Measurements from ENCODE around the gene TBRG4.
A peak's percentile ranks its signal among the peaks of the same experiment; 100 is the strongest.

The TBRG4 gene

GRCh38 chr7:45136106-45137060 is 24.9 kb upstream of the TBRG4 start:
- Histone ChIP-seq H3K4me2 (ENCODE audit: insufficient read depth, low read length) (no peak overlapping the region), H3K27ac (ENCODE audit: low read length) (no peak overlapping the region), H3K9ac (ENCODE audit: low read depth, low read length) (no peak overlapping the region), H3K27me3 (ENCODE audit: insufficient read depth, low read length, poor library complexity) (no peaks in the 10 kb centered on the region), H3K79me2 (ENCODE audit: insufficient read depth, low read length) (no peaks in the 10 kb centered on the region), H4K20me1 (ENCODE audit: insufficient read depth, low read length) (no peaks in the 10 kb centered on the region), H3K4me1 (ENCODE audit: insufficient read depth, low read length) (peaks cover 2% of the 10 kb centered on the region; the same call in 1 of the 2 replicates), H3K9me3 (ENCODE audit: insufficient read depth, low read length, severe bottlenecking) (no peaks in the 10 kb centered on the region), H3K4me3 (ENCODE audit: low read depth in 1 of 2, low read length in 2 of 2) (no peak overlapping the region), H3K36me3 (ENCODE audit: insufficient read depth, low read length) (no peaks in the 10 kb centered on the region), H2AFZ (ENCODE audit: low read depth, low read length) (peak overlapping the region; percentile 3; the same call in 1 of the 2 replicates)
- ATAC-seq (ENCODE audit: insufficient read depth, low read depth), result peak; percentile 95
- DNase-seq, result peak; percentile 69
- TF ChIP-seq CTCF (IDR thresholded peaks at IDR 0.05; ENCODE audit: borderline replicate concordance, extremely low read depth, low read length, poor library complexity, severe bottlenecking) (peak; percentile 97), EZH2 (IDR thresholded peaks at IDR 0.05; ENCODE audit: borderline replicate concordance, low read depth, low read length, severe bottlenecking) (no peak)

- H4K20me1 ChIP-seq (ENCODE audit: insufficient read depth, low read length), result no peaks in the 10 kb centered on the region
- no peaks in the 10 kb centered on the region for H3K9me3 ChIP-seq (ENCODE audit: insufficient read depth, low read length, severe bottlenecking)
- ATAC-seq (ENCODE audit: insufficient read depth, low read depth) (no peak), DNase-seq (no peak)
- H3K4me1 ChIP-seq (ENCODE audit: insufficient read depth, low read length), result peaks cover 2% of the 10 kb centered on the region; the same call in 1 of the 2 replicates
- no peak overlapping the region for H3K4me2 ChIP-seq (ENCODE audit: insufficient read depth, low read length)
- no peak for TF ChIP-seq CTCF (IDR thresholded peaks at IDR 0.05; ENCODE audit: borderline replicate concordance, extremely low read depth, low read length, poor library complexity, severe bottlenecking)
- TF ChIP-seq EZH2 (IDR thresholded peaks at IDR 0.05; ENCODE audit: borderline replicate concordance, low read depth, low read length, severe bottlenecking), result no peak
- H3K27ac ChIP-seq (ENCODE audit: low read length), result no peak overlapping the region
- H3K9ac ChIP-seq (ENCODE audit: low read depth, low read length), result no peak overlapping the region
- no peak overlapping the region for H2AFZ ChIP-seq (ENCODE audit: low read depth, low read length)
- H3K36me3 ChIP-seq (ENCODE audit: insufficient read depth, low read length), result no peaks in the 10 kb centered on the region
- no peaks in the 10 kb centered on the region for H3K27me3 ChIP-seq (ENCODE audit: insufficient read depth, low read length, poor library complexity)
- H3K79me2 ChIP-seq (ENCODE audit: insufficient read depth, low read length), result no peaks in the 10 kb centered on the region
- H3K4me3 ChIP-seq (ENCODE audit: low read depth in 1 of 2, low read length in 2 of 2), result no peak overlapping the region
Observed at GRCh38 chr7:45133877-45134276, 22.4 kb upstream of the TBRG4 start.

- H3K79me2 ChIP-seq (ENCODE audit: insufficient read depth, low read length), result no peaks in the 10 kb centered on the region
- H3K4me2 ChIP-seq (ENCODE audit: insufficient read depth, low read length), result no peak overlapping the region
- H3K27ac ChIP-seq (ENCODE audit: low read length), result no peak overlapping the region
- H3K9ac ChIP-seq (ENCODE audit: low read depth, low read length), result no peak overlapping the region
- no peak for DNase-seq
- H3K4me3 ChIP-seq (ENCODE audit: low read depth in 1 of 2, low read length in 2 of 2), result no peak overlapping the region
- H3K27me3 ChIP-seq (ENCODE audit: insufficient read depth, low read length, poor library complexity), result no peaks in the 10 kb centered on the region
- TF ChIP-seq EZH2 (IDR thresholded peaks at IDR 0.05; ENCODE audit: borderline replicate concordance, low read depth, low read length, severe bottlenecking), result no peak
- TF ChIP-seq CTCF (IDR thresholded peaks at IDR 0.05; ENCODE audit: borderline replicate concordance, extremely low read depth, low read length, poor library complexity, severe bottlenecking), result no peak
- no peaks in the 10 kb centered on the region for H3K36me3 ChIP-seq (ENCODE audit: insufficient read depth, low read length)
- no peak overlapping the region for H2AFZ ChIP-seq (ENCODE audit: low read depth, low read length)
- ATAC-seq (ENCODE audit: insufficient read depth, low read depth), result no peak
- peaks cover 2% of the 10 kb centered on the region; the same call in 1 of the 2 replicates for H3K4me1 ChIP-seq (ENCODE audit: insufficient read depth, low read length)
- H3K9me3 ChIP-seq (ENCODE audit: insufficient read depth, low read length, severe bottlenecking), result no peaks in the 10 kb centered on the region
- no peaks in the 10 kb centered on the region for H4K20me1 ChIP-seq (ENCODE audit: insufficient read depth, low read length)
Observed at GRCh38 chr7:45133352-45133751, 21.9 kb upstream of the TBRG4 start.
